Keratinocyte (primary cell): ENCODE results near the gene SMO.

ENCODE experiments used
- EZH2 ChIP-seq: IDR thresholded peaks from one replicate; pipeline ENCODE4 v1.6.1; 2012; ENCODE audit warnings: inconsistent platforms, mild to moderate bottlenecking, low read length, moderate library complexity
- TF ChIP-seq, protein P1 (sequence below), 3 experiments: IDR thresholded peaks in 1 of 3; conservative IDR thresholded peaks in 1 of 3; optimal IDR thresholded peaks in 1 of 3; 2 replicates in 2 of 3; 3 replicates in 1 of 3; pipeline versions ENCODE3 to v1.5.1; 2011; ENCODE audit warnings: low read length in 3 of 3, mild to moderate bottlenecking in 3 of 3, moderate library complexity in 2 of 3, control low read depth in 1 of 3, inconsistent platforms in 1 of 3; ENCODE audit not compliant: insufficient read depth in 2 of 3; ENCODE audit errors: extremely low read depth in 1 of 3

DNA sequence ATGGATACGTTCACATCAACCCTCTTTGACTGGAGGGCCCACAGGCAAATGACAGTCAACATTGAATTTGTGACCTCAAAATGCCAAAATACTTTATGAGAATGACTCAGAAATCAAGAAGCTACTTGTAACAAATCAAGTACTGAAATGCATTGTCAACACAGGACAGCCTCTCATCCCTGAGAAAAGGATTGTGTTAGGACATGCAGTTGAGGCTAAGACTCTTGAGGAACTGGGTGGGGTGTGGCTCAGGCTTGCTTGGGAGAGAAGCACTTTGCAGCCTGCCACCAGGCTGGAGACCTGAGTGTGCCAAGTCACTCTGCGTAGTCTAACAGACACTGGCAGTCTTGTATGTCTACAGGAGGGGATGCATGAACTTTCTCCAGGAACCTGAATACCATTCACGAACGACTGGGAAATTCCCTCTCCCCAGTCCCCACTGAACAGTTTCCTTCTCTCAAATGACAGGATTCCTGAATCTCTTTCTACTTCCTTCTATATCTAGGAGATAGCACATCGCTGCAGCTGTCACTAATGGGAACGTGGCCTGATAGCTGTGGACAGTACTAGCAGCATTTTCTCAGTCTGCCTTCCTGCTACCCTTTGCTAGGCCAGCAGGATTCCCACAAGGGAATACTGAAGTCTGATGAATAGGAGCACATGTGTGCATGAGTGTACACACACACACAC, 3.3 kb upstream of the SMO start:
- TF ChIP-seq, protein P1, sequence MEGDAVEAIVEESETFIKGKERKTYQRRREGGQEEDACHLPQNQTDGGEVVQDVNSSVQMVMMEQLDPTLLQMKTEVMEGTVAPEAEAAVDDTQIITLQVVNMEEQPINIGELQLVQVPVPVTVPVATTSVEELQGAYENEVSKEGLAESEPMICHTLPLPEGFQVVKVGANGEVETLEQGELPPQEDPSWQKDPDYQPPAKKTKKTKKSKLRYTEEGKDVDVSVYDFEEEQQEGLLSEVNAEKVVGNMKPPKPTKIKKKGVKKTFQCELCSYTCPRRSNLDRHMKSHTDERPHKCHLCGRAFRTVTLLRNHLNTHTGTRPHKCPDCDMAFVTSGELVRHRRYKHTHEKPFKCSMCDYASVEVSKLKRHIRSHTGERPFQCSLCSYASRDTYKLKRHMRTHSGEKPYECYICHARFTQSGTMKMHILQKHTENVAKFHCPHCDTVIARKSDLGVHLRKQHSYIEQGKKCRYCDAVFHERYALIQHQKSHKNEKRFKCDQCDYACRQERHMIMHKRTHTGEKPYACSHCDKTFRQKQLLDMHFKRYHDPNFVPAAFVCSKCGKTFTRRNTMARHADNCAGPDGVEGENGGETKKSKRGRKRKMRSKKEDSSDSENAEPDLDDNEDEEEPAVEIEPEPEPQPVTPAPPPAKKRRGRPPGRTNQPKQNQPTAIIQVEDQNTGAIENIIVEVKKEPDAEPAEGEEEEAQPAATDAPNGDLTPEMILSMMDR (optimal IDR thresholded peaks at IDR 0.05 in 1 of 3, IDR thresholded peaks at IDR 0.05 in 1 of 3, conservative IDR thresholded peaks at IDR 0.05 in 1 of 3; ENCODE audit: extremely low read depth in 1 of 3, insufficient read depth in 2 of 3, low read length in 3 of 3): peak in 2 of 3 experiments; percentile 3 to 4
- no peak for TF ChIP-seq EZH2
